Neuronal stem cell (in vitro differentiated cells): ENCODE results near the gene GCG.

ENCODE experiments used
- DNase-seq: peaks from one replicate; pipeline ENCODE4 v3.0.0-alpha.2; 2013; ENCODE audit warnings: low spot score
- H2AFZ ChIP-seq: one replicate; pipeline ENCODE4 v1.6.1; 2013; ENCODE audit warnings: mild to moderate bottlenecking, low read length, inconsistent platforms
- H2AK5ac ChIP-seq: 2 replicates; pipeline ENCODE4 v1.6.1; 2013; ENCODE audit warnings: low read depth, mild to moderate bottlenecking, inconsistent platforms, low read length, moderate library complexity, mixed read lengths
- H2BK120ac ChIP-seq: 2 replicates; pipeline ENCODE4 v1.6.1; 2013; ENCODE audit warnings: low read depth, mild to moderate bottlenecking, inconsistent platforms, low read length, moderate library complexity, mixed read lengths
- H2BK12ac ChIP-seq: one replicate; pipeline ENCODE4 v1.6.1; 2013; ENCODE audit warnings: low read length, inconsistent platforms
- H2BK15ac ChIP-seq: 2 replicates; pipeline ENCODE4 v1.6.1; 2013; ENCODE audit warnings: mild to moderate bottlenecking, low read length, inconsistent platforms, mixed read lengths
- H2BK5ac ChIP-seq: one replicate; pipeline ENCODE4 v1.6.1; 2013; ENCODE audit warnings: inconsistent platforms, mild to moderate bottlenecking, low read length, moderate library complexity
- H3K14ac ChIP-seq: one replicate; pipeline ENCODE4 v1.6.1; 2013; ENCODE audit warnings: low read length, inconsistent platforms
- H3K18ac ChIP-seq: 2 replicates; pipeline ENCODE4 v1.6.1; 2013; ENCODE audit warnings: low read length, inconsistent platforms
- H3K23ac ChIP-seq: 2 replicates; pipeline ENCODE4 v1.6.1; 2013; ENCODE audit warnings: low read depth, mild to moderate bottlenecking, mixed read lengths, low read length, inconsistent platforms; ENCODE audit not compliant: poor library complexity
- H3K27ac ChIP-seq: replicated peaks from 3 replicates; pipeline ENCODE4 v1.5.1; 2013; ENCODE audit warnings: low read length, inconsistent platforms
- H3K27me3 ChIP-seq, 3 experiments: 2 replicates each; pipeline ENCODE4 v1.6.1; 2013; ENCODE audit warnings: low read length in 3 of 3, mild to moderate bottlenecking in 2 of 3, inconsistent platforms in 1 of 3, low read depth in 1 of 3, mixed read lengths in 1 of 3, moderate library complexity in 1 of 3; ENCODE audit not compliant: control insufficient read depth in 3 of 3, insufficient read depth in 3 of 3
- H3K36me3 ChIP-seq, 2 donors: replicated peaks in 1 of 2; 2 replicates each; pipeline ENCODE4 v1.6.1; 2013; ENCODE audit warnings: low read length in 2 of 2; ENCODE audit not compliant: control insufficient read depth in 2 of 2, insufficient read depth in 2 of 2
- H3K4ac ChIP-seq: 2 replicates; pipeline ENCODE4 v1.6.1; 2013; ENCODE audit warnings: inconsistent platforms, mild to moderate bottlenecking, low read length, moderate library complexity
- H3K4me1 ChIP-seq, 2 donors: 1 replicate in 1 of 2; 2 replicates in 1 of 2; pipeline ENCODE4 v1.6.1; 2013; ENCODE audit warnings: low read length in 2 of 2, low read depth in 1 of 2; ENCODE audit not compliant: control insufficient read depth in 2 of 2, insufficient read depth in 1 of 2
- H3K4me2 ChIP-seq: one replicate; pipeline ENCODE4 v1.6.1; 2013; ENCODE audit warnings: mild to moderate bottlenecking, low read length, inconsistent platforms; ENCODE audit not compliant: insufficient read depth, poor library complexity, severe bottlenecking
- H3K4me3 ChIP-seq, 2 donors: 2 replicates each; pipeline ENCODE4 v1.5.1; 2013; ENCODE audit warnings: low read length in 2 of 2, mild to moderate bottlenecking in 2 of 2, inconsistent platforms in 1 of 2, moderate library complexity in 1 of 2
- H3K79me1 ChIP-seq: one replicate; pipeline ENCODE4 v1.6.1; 2013; ENCODE audit warnings: low read depth, mild to moderate bottlenecking, inconsistent platforms, low read length, moderate library complexity
- H3K9ac ChIP-seq: one replicate; pipeline ENCODE4 v1.6.1; 2013; ENCODE audit warnings: mild to moderate bottlenecking, low read depth, low read length, inconsistent platforms; ENCODE audit not compliant: poor library complexity
- H3K9me3 ChIP-seq, 2 donors: replicated peaks in 1 of 2; 2 replicates each; pipeline versions ENCODE3 to v1.6.1; 2013; ENCODE audit warnings: low read length in 2 of 2, mild to moderate bottlenecking in 2 of 2, inconsistent platforms in 1 of 2, low read depth in 1 of 2, mixed read lengths in 1 of 2, moderate library complexity in 1 of 2; ENCODE audit not compliant: control insufficient read depth in 2 of 2, insufficient read depth in 1 of 2
- H4K8ac ChIP-seq: one replicate; pipeline ENCODE4 v1.6.1; 2013; ENCODE audit warnings: low read depth, mild to moderate bottlenecking, inconsistent platforms, low read length, moderate library complexity
- H4K91ac ChIP-seq: one replicate; pipeline ENCODE4 v1.6.1; 2013; ENCODE audit warnings: low read length, low read depth, mild to moderate bottlenecking, inconsistent platforms; ENCODE audit not compliant: poor library complexity
- WGBS, 2 donors: extraction: QIAGEN DNeasy Blood & Tissue Kit; methylation state at CpG; one replicate each; pipeline ENCODE4 v1.1.7; 2013; ENCODE audit warnings: missing lambda C conversion rate in 2 of 2, mixed read lengths in 1 of 2; ENCODE audit not compliant: insufficient read length in 2 of 2, insufficient replicate concordance in 1 of 2; ENCODE audit errors: extremely low coverage in 2 of 2; 5-methylcytosine and 5-hydroxymethylcytosine counted together

GCG gene

DNA sequence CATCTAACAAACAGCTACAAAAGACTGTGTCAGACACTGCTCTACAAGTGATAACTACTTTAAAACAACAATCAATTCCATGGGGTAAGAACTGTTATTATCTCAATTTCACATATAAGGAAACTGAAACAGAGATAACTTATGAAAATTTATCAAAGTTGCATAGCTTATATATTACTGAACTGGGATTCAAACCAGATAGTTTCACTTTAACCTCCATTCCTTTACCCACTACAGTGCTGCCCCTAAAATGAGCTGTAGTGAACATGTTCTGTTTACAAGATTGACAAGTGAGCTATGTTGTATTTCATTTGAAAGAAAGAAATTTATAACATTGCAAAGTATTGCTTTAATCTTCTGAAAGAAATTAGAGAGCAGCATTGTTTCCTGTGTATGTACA, 14.1 kb upstream of the GCG start:
- no peak overlapping the region for H4K8ac ChIP-seq
- no peak for DNase-seq
- no peak overlapping the region for H4K91ac ChIP-seq
- H3K36me3 ChIP-seq = no peaks in the 10 kb centered on the region
- H3K79me1 ChIP-seq = no peaks in the 10 kb centered on the region
- no peaks in the 10 kb centered on the region for H3K4me1 ChIP-seq
- no peak overlapping the region for H3K4ac ChIP-seq
- H2BK15ac ChIP-seq = no peak overlapping the region
- H2BK5ac ChIP-seq = no peak overlapping the region
- no peaks in the 10 kb centered on the region for H3K27me3 ChIP-seq
- no peak overlapping the region for H3K18ac ChIP-seq
- no peak overlapping the region for H2AFZ ChIP-seq
- no peak overlapping the region for H3K23ac ChIP-seq
- H2AK5ac ChIP-seq = no peak overlapping the region
- H3K9me3 ChIP-seq = no peaks in the 10 kb centered on the region
- no peak overlapping the region for H3K27ac ChIP-seq
- H2BK120ac ChIP-seq = no peak overlapping the region
- H3K4me3 ChIP-seq = no peak overlapping the region
- no peak overlapping the region for H3K14ac ChIP-seq
- no peak overlapping the region for H3K9ac ChIP-seq
- no peak overlapping the region for H3K4me2 ChIP-seq
- H2BK12ac ChIP-seq = no peak overlapping the region

DNA sequence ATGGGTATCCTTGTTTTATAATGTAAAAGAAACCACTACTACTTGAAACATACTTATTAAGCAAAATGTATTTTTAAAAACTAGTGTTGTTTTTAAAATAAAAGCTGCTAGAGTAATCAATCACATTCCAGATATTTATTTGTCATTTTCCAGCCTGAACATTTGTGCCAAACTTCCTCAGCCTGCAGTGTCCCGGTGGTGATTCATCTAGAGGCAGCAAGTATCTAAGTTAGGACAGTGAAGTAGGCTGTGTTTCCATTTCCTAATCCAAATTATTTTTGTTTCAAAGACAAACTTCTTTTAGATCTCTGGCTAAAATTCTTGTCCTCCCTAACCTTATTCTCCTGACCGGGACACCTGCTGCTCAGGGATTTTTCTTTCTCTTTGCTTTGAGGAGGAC, 12.8 kb upstream of the GCG start:
- no peak overlapping the region for H3K9ac ChIP-seq
- no peak overlapping the region for H4K8ac ChIP-seq
- no peak overlapping the region for H2AK5ac ChIP-seq
- no peak overlapping the region for H3K4me3 ChIP-seq
- H2BK12ac ChIP-seq = no peak overlapping the region
- H3K79me1 ChIP-seq = no peaks in the 10 kb centered on the region
- no peak overlapping the region for H3K14ac ChIP-seq
- no peak overlapping the region for H4K91ac ChIP-seq
- no peaks in the 10 kb centered on the region for H3K36me3 ChIP-seq
- no peak overlapping the region for H3K4me2 ChIP-seq
- no peaks in the 10 kb centered on the region for H3K27me3 ChIP-seq
- no peak overlapping the region for H2AFZ ChIP-seq
- no peak overlapping the region for H3K23ac ChIP-seq
- H3K4ac ChIP-seq = no peak overlapping the region
- no peak overlapping the region for H3K27ac ChIP-seq
- whole genome bisulfite sequencing, 2 donors = no CpG with 5 or more reads among the region's 2 CpGs
- H3K18ac ChIP-seq = no peak overlapping the region
- H3K4me1 ChIP-seq = no peaks in the 10 kb centered on the region
- H2BK15ac ChIP-seq = no peak overlapping the region
- DNase-seq = no peak
- H2BK5ac ChIP-seq = no peak overlapping the region
- no peaks in the 10 kb centered on the region for H3K9me3 ChIP-seq
- no peak overlapping the region for H2BK120ac ChIP-seq

DNA sequence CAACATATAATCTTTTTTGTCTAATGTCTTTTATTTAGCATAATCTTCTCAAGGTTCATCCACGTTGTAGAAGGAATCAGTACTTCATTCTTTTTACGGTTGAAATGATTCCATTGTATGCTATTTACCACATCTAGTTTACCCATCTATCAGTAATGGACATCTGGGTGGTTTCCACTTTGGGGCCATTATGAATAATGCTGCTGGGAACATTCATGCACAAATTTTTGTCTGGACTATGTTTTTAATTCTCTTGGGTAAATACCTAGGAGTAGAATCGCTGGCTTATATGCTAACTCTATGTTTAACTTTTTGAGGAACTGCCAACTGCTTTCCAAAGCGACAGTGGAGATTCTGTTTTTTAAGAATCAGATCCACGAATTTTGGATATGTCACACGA, 7.4 kb upstream of the GCG start:
- no CpG with 5 or more reads among the region's 6 CpGs for WGBS, 2 donors
- no peaks in the 10 kb centered on the region for H3K36me3 ChIP-seq
- no peak overlapping the region for H2BK15ac ChIP-seq
- no peak overlapping the region for H3K4ac ChIP-seq
- no peaks in the 10 kb centered on the region for H3K9me3 ChIP-seq
- H2AK5ac ChIP-seq = no peak overlapping the region
- no peaks in the 10 kb centered on the region for H3K79me1 ChIP-seq
- H3K4me2 ChIP-seq = no peak overlapping the region
- H4K8ac ChIP-seq = no peak overlapping the region
- DNase-seq = no peak
- H3K14ac ChIP-seq = no peak overlapping the region
- H3K18ac ChIP-seq = no peak overlapping the region
- H2BK12ac ChIP-seq = no peak overlapping the region
- H3K4me1 ChIP-seq = no peaks in the 10 kb centered on the region
- no peak overlapping the region for H2BK5ac ChIP-seq
- no peak overlapping the region for H3K9ac ChIP-seq
- H3K23ac ChIP-seq = no peak overlapping the region
- H2BK120ac ChIP-seq = no peak overlapping the region
- no peaks in the 10 kb centered on the region for H3K27me3 ChIP-seq
- no peak overlapping the region for H3K27ac ChIP-seq
- H2AFZ ChIP-seq = no peak overlapping the region
- no peak overlapping the region for H4K91ac ChIP-seq
- H3K4me3 ChIP-seq = no peak overlapping the region

DNA sequence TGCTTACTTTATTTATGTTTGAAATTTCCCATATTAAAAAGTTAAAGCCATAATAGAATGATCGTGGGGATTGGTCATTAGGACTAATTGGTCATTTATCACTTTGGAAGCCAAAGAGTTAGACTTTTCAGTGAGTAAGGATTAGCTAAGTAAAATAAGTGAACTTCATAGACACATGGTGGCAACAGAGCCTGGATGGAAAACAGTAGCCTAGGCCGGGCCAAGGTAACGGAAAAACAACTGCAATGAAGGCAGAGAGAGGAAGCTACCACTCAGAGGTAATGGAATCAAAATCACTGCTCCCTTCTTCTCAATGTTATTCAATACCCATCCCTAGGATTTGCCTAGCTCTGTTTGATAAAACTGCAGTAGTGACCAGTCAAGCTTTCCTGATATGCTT, 4.1 kb upstream of the GCG start:
- Histone ChIP-seq H2BK120ac (no peak overlapping the region), H3K27me3 (no peaks in the 10 kb centered on the region), H3K18ac (no peak overlapping the region), H2AFZ (no peak overlapping the region), H3K9ac (no peak overlapping the region), H2BK12ac (no peak overlapping the region), H2BK15ac (no peak overlapping the region), H3K79me1 (no peaks in the 10 kb centered on the region), H3K4me2 (no peak overlapping the region), H2BK5ac (no peak overlapping the region), H4K91ac (no peak overlapping the region), H3K4me1 (no peaks in the 10 kb centered on the region), H2AK5ac (no peak overlapping the region), H3K36me3 (no peaks in the 10 kb centered on the region), H3K14ac (no peak overlapping the region), H3K9me3 (no peaks in the 10 kb centered on the region), H3K23ac (no peak overlapping the region), H4K8ac (no peak overlapping the region), H3K4ac (no peak overlapping the region), H3K4me3 (no peak overlapping the region), H3K27ac (no peak overlapping the region)
- no CpG with 5 or more reads among the region's 3 CpGs for WGBS, 2 donors
- DNase-seq = no peak
